GM18519 (cell line): ENCODE measurements around the gene FAAH.
"Not testable (repeated sequence)": the region's sequence is repeated elsewhere in the genome, so short reads cannot be mapped to it uniquely, and the experiment has no call there.

Source experiments
- ATAC-seq: cut with Tn5 transposase; IDR thresholded peaks from one replicate; pipeline ENCODE4 v1.9.1; 2021; ENCODE audit warnings: mild to moderate bottlenecking, moderate library complexity; ENCODE audit not compliant: unreplicated experiment, low FRiP score

FAAH gene

GRCh38 chr1:46394108-46394871 is at the start of gene FAAH:
Gene FAAH, plus strand, starts transcription at chr1:46394317. Its CDS starts 32 bp downstream, at chr1:46394349.
- ATAC-seq: no peak

DNA sequence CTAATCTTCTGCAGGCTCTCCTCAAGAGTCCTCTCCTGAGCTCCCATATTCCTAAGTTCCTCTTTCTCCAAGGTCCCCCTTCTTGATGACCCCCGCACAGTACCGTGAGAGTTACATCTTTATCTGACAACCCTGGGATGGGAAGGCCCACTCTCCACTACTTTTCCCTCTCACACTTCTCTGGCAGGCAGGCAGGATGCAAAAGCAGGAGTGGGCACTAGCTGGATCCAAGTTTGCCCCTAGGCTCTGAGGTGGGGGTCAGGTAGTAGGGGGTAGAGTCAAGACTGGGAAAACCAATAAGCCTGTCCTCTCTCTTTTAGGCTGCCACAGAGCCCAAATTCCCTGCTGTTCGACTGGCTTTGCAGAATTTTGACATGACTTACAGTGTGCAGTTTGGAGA is 49.6 kb upstream of the FAAH start:
- no peak for ATAC-seq

DNA sequence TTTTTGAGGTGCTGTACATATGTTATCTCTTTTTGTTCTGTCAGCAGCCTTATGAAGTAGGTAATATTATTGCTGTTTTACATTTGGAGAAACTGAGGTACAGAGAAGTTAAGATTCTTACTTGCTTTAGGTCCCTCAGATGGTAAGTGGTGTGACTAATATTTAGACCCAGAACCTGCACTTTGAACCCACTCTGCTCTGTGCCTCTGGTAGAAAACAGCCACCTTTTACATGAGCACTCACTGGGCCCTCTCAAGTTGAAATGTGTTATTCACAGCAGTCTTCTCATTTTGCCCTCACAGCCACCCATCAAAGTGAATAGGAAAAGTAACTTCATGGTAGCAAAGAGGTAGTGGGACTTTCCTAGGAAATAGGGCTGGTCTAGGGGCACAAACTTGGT is 48.8 kb upstream of the FAAH start:
- no peak for ATAC-seq

DNA sequence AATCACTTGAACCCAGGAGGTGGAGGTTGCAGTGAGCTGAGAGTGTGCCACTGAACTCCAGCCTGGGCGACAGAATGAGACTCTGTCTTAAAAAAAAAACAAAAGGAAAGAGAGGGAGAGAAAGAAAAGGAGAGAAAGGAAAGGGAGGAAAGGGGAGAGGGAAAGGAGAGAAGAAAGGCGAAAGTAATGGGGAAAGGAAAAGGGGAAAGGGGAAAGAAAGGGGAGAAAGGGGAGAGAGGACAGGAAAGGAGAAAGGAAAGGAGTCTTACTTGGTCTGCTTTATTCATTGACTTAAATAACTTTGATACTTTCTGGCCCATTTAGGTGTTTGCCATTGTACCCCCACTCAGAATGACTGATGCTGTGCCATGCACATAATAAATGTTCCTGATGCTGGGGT is 41.8 kb upstream of the FAAH start:
- no peak for ATAC-seq

DNA sequence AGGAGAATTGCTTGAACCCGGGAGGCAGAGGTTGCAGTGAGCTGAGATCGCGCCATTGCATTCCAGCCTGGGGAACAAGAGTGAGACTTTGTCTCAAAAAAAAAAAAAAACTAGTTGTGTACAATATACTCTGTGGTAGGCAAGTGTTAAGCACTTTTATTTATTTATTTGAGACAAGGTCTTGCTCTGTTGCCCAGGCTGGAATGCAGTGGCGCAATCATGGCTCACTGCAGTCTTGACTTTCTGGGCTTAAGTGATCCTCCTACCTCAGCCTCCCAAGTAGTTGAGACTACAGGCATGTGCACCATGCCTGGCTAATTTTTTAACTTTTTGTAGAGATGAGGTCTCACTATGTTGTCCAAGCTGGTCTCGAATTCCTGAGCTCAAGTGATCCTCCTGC is 38.2 kb upstream of the FAAH start:
- not testable (repeated sequence) for ATAC-seq

- ATAC-seq: no peak
Measured at GRCh38 chr1:46362158-46362557, 32.0 kb upstream of the FAAH start.

DNA sequence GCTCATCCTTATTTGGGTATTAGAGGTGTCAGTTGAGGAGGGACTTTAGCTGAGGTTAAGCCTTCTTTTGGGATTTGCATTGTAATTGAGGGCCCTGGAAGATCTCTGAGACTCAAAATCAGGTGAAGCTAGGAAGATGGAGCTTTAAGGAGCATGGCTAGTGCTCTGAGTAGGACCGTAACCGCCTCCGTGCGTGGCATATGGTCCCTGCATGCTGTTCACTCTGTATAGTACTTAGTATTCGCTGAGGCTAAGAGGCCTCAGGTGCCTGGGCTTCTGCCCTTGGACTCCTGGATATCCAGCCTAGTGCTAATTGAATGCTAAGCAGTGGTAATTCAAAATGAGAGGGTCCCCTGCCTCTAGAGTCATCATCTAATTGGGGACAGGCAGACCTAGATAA is 31.0 kb upstream of the FAAH start:
- ATAC-seq: no peak

DNA sequence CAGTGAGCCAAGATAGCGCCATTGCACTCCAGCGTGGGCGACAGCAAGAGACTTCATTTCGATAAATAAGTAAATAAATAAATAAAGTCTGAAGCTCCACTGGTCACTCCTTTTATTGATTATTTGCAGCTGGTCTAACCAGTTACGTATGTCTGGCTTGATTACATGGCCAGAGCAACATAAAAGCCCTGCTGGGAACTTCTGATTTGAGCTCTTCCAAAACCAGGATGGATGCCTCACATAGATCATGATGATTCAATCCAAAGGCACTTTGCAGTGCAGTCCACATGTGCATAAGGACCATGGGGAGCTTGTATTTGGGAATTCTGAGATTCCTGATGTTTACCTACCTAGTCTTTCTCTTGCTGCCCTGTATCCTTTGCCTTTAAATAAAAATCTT is 29.5 kb upstream of the FAAH start:
- no peak for ATAC-seq

DNA sequence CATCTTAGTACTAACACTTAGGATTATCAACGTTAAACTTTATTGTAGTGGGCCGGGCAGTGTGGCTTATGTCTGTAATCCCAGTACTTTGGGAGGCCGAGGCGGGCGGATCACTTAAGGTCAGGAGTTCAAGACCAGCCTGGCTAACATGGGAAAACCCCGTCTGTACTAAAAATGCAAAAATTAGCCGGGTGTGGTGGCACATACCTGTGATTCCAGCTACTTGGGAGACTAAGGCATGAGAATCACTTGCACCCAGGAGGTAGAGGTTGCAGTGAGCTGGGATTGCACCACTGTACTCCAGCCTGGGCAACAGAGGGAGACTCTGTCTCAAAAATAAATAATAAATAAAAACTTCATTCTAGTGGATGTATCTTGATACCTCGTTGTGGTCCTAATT is 28.3 kb upstream of the FAAH start:
- not testable (repeated sequence) for ATAC-seq

DNA sequence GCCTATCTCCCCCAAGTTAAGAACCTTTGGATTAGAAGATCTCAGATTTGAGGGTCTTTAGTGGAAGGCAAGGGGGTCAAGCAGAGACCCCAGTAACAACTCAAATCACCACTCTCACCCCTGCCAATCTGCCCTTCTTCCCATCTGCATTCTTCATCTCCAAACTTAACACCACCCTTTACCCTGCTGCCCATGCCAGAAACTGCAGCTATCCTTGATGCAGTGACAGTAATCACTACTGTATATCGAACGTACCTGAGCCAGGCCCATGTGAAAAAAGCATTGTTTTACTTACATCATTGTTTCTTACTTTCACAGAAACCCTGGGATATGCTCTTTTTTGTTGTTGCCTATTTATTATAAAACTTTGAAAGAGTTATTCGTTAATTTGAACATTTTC is 27.0 kb upstream of the FAAH start:
- no peak for ATAC-seq

DNA sequence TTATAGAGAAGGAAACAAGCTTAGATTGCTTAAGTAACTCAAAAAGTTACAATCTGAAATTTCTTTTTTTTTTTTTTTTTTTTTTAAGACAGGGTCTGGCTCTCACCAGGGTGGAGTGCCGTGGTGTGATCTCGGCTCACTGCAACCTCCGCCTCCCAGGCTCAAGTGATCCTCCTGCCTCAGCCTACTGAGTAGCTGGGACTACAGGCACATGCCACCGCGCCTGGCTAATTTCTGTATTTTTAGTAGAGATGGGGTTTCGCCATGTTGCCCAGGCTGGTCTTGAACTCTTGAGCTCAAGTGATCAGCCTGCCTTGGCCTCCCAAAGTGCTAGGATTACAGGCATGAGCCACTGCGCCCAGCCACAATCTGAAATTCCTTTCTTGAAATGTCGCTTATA is 26.4 kb upstream of the FAAH start:
- ATAC-seq: not testable (repeated sequence)

DNA sequence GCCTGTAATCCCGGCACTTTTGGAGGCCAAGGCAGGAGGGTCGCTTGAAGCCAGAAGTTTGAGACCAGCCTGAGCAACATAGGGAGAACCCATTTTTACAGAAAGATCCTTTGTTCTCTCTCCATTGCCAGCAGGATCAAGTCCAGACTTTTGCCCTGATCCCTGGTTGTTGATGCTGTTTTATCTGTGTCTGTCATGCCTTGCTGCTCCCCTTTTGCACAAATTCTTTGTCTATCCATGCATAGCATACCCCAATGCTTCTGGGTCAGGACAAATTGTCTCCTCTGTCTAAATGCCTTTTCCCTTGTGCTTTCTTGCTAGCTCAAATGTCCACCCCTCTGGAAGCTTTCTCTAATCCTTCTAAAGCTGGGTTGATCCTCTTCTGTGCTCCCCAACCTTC is 25.3 kb upstream of the FAAH start:
- no peak for ATAC-seq

DNA sequence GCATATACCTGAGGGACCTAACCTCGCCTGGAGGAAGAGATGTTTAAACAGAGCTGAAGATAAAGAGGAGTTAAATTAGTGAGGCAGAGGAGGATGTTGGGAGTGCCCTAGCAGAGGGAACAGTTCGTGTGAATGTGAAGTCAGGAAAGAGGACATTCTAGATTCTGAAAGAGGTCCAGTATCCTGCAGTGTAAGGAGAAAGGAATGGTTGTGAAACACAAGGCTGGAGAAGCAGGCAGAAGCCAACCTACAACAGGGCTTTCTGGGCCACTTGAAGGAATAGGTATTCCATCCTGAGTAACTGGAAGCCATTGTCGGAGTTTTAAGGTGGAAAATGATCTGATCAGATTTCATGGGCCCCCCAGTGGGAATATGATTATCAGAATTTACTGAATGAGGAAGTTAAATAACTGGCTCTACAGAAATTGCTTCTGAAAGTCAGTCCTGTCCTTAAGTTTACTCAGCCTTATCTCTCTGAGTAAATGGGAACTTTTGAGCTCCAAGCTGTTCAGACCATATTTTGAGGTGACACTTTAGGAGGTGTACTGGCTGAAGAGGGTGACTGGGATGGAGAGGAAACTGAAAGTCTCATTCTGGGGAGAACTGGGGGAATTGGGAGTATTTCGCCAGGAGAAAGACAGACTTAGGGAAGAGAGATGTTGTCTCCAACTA is 24.4 kb upstream of the FAAH start:
- no peak for ATAC-seq

- no peak for ATAC-seq
Measured at GRCh38 chr1:46370214-46370633, 23.9 kb upstream of the FAAH start.

- ATAC-seq: no peak
Measured at GRCh38 chr1:46372431-46372830, 21.7 kb upstream of the FAAH start.

DNA sequence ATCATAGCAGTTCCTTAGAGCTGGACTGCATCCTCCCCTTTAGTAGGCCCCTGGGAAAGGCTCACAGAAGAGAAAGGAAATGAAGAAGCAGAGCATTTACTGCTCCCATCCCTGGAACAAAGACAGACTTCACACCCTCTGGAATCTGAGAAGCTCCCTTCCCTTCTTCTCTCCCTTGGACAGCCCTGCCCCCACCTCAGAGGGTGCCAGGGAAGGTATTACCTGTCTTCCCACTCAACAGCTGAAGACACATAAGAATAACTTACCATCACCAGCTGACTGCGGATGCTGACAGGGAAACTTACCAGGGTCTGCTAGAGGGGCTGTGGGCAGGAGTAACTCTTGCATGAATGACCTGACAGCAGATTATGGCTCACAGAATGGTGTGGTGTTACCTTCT is 14.1 kb upstream of the FAAH start:
- ATAC-seq: no peak

- ATAC-seq: no peak
Measured at GRCh38 chr1:46380508-46380907, 13.6 kb upstream of the FAAH start.

DNA sequence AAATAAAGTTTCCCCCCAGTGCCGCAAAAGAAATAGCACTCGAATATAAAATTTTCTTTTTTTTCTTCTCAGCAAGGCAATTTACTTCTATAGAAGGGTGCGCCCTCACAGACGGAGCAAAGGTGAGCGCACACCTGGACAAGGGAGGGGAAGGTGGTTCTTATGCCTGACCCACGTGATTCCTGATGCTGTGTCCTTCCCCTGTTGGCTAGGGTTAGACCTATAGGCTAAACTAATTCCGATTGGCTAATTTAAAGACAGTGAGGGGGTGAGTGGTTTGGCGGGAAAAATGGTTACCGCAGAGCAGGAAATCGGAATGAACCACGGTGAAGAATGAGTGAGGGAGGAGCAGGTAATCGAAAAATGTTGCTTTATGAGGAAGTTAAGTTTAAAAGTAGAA is 607 bp upstream of the FAAH start:
- no peak for ATAC-seq

DNA sequence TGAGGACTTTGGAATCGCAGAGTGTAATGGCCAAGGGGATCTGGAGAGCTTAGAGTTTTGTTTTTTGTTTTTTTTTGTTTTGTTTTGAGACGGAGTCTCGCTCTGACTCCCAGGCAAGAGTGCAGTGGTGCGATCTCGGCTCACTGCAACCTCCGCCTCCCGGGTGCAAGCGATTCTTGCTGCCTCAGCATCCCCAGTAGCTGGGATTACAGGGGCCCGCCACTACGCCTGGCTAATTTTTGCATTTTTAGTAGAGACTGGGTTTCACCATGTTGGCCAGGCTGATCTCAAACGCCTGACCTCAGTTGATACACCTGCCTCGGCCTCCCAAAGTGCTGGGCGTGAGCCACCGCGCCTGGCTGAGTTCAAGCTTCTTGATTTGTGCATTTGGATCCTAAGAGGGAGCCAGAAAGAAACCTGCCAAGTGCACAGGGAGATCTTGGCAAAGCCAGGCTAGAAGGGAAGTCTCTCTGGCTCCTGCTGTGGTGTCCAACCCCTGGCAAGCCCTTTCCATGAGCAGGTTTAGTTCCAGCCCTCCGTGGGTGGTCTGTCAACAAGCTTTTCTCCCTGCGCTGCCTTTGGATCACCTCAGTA is 852 bp downstream of the FAAH start:
- ATAC-seq: no peak

GRCh38 chr1:46396441-46397398 is 2.6 kb downstream of the FAAH start:
- ATAC-seq: no peak

GRCh38 chr1:46399307-46399706 is 5.2 kb downstream of the FAAH start:
- ATAC-seq: no peak
